ENCODE measurements around the gene TRAF1.
"Not testable (repeated sequence)": the region's sequence is repeated elsewhere in the genome, so short reads cannot be mapped to it uniquely, and the experiment has no call there.

Gene TRAF1

DNA sequence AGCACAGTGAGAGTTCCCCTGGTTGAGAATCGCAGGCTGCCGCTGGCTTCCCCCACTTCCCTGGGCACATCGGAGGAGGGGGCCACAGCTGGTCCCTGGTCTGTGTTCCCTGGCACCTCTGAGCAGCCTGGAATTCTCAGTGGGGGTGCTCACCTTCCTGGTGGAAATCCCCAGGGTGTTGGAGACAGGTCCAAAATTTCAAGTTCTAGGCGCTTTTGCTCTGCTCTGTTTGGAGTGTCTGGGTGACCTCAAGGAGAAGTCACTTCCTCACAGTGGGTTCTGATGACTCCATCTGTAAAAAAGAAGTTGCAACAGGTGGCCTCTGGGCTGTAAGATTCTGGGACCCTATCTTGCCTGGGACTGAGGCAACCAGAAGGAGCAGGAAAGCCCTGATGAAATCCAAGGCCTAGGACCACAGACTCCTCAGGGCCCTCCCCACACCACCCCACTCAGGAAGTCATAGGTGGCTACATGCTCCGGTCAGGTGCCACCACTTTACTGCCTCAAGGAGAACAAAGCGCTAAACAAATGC is at the start of gene TRAF1:
TRAF1 (minus strand) TSS at position 400 of the 532 bp plus-strand sequence. CDS start 721 bp downstream, outside the sequence.
- no peak for DNase-seq

- DNase-seq, result no peak
Observed at GRCh38 chr9:120974921-120975320, 48.3 kb upstream of the TRAF1 start.

DNA sequence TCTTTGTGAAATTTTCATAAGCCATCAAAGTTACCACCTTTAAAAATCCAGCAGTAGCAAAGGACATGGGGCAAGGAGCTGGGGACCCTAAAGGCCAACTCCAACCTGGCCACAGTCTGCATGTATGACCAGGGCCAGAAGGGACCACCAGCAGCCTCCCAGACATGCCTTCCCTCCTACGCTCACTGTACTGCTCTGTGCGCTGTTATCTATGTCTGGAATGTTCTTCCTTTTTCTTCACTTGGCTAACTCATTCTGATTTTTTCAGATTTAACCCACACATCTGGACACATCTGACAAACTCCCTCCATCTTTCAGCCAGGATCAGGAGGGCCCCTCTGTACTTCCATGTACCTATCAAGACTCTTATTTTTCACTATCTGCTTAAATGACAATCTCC is 47.6 kb upstream of the TRAF1 start:
- DNase-seq, result no peak

- DNase-seq, result no peak
Observed at GRCh38 chr9:120971938-120972337, 45.3 kb upstream of the TRAF1 start.

DNA sequence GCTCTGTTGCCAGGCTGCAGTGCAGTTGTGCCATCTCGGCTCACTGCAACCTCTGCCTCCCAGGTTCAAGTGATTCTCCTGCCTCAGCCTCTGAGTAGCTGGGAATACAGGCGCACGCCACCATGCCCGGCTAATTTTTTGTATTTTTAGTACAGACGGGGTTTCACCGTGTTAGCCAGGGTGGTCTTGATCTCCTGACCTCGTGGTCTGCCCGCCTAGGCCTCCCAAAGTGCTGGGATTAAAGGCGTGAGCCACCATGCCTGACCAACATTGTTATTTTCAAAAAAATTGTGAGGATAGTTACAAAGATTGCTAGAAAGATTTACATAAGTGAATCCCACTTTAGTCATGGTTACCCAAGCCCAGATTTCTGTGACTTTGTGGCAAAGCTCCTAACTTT is 44.9 kb upstream of the TRAF1 start:
- DNase-seq, result not testable (repeated sequence)

DNA sequence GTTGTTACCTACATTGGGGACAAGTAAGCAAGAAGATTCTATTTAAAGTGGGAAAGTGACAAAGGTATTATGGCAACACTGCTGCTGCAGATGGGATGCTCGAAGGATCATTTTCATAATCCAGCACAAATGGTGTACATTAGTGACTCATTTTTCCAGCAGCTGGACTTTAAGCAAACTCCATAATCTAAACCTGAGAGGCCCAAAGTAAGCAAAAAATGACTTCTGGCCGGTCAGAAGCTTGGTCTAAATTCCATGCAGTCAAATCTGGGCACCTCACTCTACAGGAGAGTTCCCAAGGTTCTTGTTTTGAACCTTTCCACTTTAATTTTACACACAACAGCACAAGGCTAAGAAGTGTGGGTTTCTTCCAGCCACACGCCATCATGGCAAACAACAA is 43.6 kb upstream of the TRAF1 start:
- no peak for DNase-seq

DNA sequence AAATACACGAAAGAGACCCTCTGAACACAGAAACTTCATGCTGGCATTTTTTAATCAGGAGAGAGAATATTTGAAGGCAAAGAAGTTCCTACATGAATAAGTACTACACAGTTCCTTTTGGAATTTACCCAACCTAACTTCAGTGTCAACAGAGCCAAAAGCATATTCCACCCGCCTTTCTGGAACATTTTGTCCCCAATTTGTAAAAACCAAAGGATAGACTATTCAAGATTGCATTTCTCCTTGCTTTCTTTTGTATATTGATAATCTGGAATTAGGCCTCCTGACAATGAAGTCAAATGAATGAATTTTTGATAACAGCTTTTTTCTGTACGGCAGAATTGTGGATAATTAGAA is 39.4 kb upstream of the TRAF1 start:
- no peak for DNase-seq

DNA sequence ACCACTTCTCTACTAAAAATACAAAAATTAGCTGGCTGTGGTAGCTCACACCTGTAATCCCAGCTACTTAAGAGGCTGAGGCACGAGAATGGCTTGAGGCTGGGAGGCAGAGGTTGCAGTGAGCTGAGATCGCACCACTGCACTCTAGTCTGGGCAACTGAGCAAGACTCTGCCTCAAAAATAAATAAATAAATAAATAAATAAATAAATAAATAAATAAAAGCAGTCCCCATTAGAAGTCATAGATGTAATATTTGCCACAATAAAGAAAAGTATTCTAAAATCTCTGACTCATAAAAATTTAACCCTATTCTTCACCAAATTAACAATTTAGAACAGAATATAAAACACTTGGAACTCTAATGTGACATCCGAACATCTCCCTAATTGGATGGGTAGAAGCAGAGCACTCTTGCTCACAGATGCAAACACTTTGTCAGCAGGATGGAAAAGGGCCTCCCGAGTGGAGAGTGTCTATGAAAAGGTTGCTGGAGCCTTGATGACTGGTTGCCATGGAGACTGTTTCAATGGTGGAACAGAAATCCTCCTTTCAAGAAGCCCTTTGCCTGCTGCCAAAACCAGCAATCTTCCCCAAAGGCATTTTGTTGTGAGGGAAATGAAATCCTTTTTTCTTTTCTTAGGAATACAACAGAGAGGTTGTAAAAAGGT is 38.9 kb upstream of the TRAF1 start:
- peak; percentile 42 for DNase-seq

- no peak for DNase-seq
Observed at GRCh38 chr9:120961936-120962335, 35.3 kb upstream of the TRAF1 start.

GRCh38 chr9:120960001-120960400 is 33.4 kb upstream of the TRAF1 start:
- DNase-seq, result no peak

DNA sequence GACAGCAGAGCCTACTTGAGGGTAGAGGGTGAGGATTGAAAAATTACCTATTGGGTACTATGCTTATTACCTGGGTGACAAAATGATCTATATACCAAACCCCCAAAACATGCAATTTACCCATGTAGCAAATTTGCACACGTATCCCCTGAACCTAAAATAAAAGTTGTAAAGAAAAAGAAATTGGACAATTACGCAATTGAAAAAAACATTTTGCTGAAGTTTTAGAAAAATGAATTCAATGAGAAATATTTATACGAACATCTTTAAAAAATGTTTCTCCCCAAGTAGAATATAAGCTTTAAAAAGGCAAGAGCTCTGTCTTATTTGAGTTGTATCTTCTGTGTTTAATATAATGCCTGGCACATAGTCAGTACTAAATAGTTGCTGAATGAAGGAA is 30.3 kb upstream of the TRAF1 start:
- no peak for DNase-seq

- no peak for DNase-seq
Observed at GRCh38 chr9:120951960-120952618, 25.5 kb upstream of the TRAF1 start.

DNA sequence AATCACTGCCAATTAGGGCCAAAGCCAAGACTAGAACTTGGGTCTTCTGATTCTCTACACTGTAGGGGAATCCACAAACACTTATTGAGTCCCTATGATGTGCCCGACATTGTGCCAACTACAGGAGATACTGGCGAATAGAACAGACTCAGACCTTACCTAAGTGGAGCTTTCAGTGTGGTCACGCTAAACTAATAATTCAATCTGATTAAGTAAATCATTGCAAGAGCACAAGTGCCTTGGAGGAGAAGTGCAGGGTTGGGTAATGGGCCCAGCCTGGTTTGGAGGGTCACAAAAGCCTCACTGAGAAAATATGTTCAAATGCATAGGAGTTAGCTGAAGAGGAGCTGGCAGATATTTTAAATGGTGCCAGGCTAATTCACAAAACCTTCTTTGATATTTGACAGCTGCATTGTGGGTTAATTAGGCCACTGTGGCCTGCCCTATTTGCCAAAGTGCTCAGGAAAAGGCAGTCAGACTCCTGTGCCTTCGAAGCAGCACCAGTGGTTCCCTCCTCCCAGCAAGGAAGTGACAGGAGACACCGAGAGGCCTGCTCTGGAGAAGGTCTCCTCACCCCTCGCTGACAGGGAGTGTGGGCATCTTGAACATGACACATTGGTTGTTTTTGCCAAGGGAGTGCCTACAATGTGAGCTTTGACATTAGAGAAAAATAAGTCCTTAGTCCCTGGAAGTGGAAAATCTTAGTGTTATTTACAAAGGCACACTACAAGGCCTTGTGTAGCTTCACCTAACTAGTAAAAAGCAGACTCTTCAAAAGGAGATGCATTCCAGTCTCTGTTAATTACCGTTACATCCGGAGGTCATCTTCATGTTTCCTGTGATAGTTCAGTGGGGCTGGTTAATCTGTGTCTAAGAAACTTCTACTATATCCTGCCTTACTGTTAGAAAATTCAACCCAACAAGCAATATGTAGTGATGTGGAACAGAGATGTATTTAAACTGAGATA is 24.1 kb upstream of the TRAF1 start:
- no peak for DNase-seq

DNA sequence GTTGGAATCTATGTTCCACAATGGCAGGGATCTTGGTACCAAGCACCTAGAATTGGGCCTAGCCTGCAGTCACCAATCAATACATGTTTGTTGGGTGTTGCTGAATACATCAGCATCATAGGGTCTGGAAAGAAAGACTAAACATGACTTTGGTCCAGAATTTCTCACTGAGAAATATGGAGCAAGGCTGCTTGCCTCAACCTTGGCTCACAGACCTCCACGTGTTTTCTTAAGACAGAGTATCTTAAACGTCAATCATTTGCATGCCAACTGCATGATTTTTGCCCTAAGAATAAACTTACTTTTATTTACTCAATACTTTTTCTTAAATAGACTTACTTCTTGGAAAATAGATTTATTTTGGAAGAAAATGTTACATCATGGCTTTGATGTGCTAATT is 22.7 kb upstream of the TRAF1 start:
- DNase-seq, result no peak

DNA sequence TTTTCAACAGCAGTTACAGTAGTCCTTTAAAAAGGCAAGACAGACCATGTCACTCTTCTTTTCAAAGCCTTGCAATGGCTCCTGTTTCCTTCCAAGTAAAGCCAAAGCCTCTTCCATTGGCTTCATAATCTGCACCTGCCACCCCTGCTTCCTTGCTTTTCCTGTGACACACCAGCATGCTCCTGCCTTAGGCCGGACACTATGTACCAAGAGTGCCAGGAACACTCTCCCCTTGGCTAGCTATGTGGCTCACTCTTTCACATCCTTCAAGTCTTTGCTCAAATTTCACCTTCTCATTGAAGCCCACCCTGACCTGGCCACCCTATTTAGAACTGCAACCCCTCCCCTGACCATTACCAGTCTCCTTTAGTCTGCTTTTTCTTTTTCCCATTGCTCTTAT is 22.2 kb upstream of the TRAF1 start:
- DNase-seq, result no peak

DNA sequence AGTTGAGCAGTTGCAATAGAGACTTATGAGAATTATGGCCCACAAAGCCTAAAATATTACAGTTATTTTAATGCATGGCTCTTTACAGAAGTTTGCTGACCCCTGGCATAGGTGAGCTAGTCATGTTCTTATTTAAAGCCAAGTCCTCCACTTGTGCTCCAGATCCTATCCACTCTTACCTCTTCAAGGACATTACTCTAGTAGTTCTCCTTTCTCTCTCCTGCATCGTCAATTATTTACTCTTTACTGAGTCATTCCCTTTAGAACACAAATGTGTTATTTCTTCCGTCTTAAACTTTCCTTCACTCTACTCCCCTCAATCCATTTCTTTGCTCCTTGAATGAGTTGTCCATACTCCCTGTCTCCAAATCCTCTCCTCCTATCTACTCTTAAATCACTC is 20.6 kb upstream of the TRAF1 start:
- no peak for DNase-seq

GRCh38 chr9:120946259-120946658 is 19.7 kb upstream of the TRAF1 start:
- DNase-seq, result no peak

- no peak for DNase-seq
Observed at GRCh38 chr9:120944948-120945347, 18.4 kb upstream of the TRAF1 start.

DNA sequence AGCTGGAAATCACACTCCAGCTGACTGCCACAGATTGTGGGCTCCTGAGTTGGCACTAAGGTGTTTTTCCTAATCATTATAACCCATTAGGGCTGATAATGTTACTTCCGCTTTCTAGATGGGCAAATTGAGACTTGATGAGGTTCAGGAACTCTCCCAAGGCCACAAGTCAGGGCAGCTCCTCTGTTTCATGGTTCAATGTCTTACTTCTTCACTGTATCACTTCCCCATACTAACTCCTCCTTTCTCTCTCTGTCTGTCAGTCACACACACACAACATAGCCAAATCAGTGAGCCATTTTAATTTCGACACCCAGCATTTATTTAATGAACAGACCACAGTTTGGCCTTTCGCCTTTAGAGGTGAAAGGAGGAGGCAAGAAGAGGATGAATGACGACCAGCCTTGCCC is 17.8 kb upstream of the TRAF1 start:
- no peak for DNase-seq

DNA sequence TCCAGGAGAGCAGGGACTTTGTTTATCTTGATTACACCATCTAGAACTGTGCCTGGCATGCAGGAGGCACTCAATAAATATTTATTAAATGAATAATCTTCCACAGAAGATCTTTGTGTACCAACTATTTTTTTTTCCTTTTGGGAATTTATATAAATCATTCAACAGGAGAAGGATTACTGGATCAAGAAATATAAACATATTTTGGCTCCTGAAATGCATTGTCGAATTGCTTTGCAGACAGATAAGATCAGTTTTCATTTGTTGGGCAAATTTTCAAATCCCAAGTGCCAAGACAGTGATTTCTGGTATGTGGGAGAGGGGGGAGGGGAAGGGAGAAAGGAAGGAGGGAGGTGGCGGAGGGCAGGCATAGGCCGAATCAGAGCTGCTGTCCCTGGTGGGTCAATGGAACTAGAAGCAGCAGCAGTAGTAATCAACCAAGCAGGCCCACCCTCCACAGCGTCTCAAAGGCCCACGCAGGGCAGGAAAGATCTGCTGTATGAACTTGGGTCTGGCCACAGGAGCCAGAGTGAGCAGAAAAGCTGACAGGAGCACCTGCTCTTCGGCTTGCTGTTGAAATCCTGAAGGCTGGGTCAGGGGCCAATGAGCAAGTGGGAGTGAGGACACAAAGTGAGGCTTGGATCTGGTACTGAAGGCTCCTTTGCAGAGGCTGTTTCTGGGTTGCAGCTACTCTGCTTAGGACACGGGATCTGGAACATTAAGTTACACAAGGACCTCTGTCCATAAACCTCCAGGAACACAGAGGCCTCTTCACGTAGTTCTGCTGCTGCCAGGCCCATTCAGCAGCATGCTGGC is 15.8 kb upstream of the TRAF1 start:
- no peak for DNase-seq

- no peak for DNase-seq
Observed at GRCh38 chr9:120941046-120941770, 14.6 kb upstream of the TRAF1 start.

DNA sequence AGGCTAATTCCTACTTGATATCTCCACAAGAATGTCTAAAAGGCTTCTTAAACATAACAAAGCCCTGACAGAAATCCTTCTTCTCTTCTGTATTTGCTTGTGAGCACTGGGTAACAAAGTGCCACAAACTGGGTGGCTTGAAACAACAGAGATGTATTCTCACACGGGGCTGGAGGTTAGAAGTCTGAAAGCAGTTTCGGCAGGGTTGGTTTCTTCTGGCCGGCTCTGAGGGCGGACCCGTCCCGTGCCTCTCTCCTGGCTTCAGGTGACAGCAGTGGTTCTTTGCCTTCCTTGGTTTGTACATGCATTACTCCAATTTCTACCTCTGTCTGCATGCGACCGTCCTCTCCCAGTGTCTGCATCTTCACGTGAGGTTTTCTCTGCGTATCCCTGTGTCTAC is 14.0 kb upstream of the TRAF1 start:
- DNase-seq, result no peak

All from NCI-H146 (cell line).